Effector memory CD4-positive, alpha-beta T cell (primary cell): ENCODE results near the gene ANO6.

Source experiments
- DNase-seq, 3 donors: peaks; one replicate each; pipeline ENCODE4 v3.0.0-alpha.2; 2020
- H3K27ac ChIP-seq: 2 replicates; pipeline ENCODE4 v1.7.0; 2013; ENCODE audit warnings: mild to moderate bottlenecking, low read length, moderate library complexity; ENCODE audit not compliant: insufficient read depth, poor library complexity, severe bottlenecking
- H3K27me3 ChIP-seq: replicated peaks from 2 replicates; pipeline ENCODE4 v1.7.0; 2013; ENCODE audit warnings: mild to moderate bottlenecking, low read length; ENCODE audit not compliant: insufficient read depth, control insufficient read depth, poor library complexity, severe bottlenecking
- H3K36me3 ChIP-seq: 2 replicates; pipeline ENCODE4 v1.7.0; 2013; ENCODE audit warnings: mild to moderate bottlenecking, low read length, moderate library complexity; ENCODE audit not compliant: control insufficient read depth, insufficient read depth
- H3K4me1 ChIP-seq: 2 replicates; pipeline ENCODE4 v1.7.0; 2013; ENCODE audit warnings: low read length, mild to moderate bottlenecking; ENCODE audit not compliant: control insufficient read depth, insufficient read depth, poor library complexity, severe bottlenecking
- H3K4me3 ChIP-seq: 2 replicates; pipeline ENCODE4 v1.7.0; 2013; ENCODE audit warnings: low read length, low read depth, mild to moderate bottlenecking; ENCODE audit not compliant: insufficient read depth, poor library complexity, severe bottlenecking
- H3K9me3 ChIP-seq: 2 replicates; pipeline ENCODE4 v1.7.0; 2013; ENCODE audit warnings: mild to moderate bottlenecking, low read length, moderate library complexity; ENCODE audit not compliant: control insufficient read depth

ANO6 gene

GRCh38 chr12:45278447-45278846 is 62.6 kb downstream of the ANO6 start:
- no peaks in the 10 kb centered on the region for H3K9me3 ChIP-seq
- DNase-seq = no peak
- no peak overlapping the region for H3K4me3 ChIP-seq
- H3K4me1 ChIP-seq = no peaks in the 10 kb centered on the region
- H3K36me3 ChIP-seq = no peaks in the 10 kb centered on the region
- H3K27ac ChIP-seq = no peak overlapping the region
- H3K27me3 ChIP-seq = no peaks in the 10 kb centered on the region

GRCh38 chr12:45279931-45280830 is 64.3 kb downstream of the ANO6 start:
- Histone ChIP-seq H3K27ac (no peak overlapping the region), H3K27me3 (no peaks in the 10 kb centered on the region), H3K36me3 (no peaks in the 10 kb centered on the region), H3K4me3 (no peak overlapping the region), H3K4me1 (no peaks in the 10 kb centered on the region), H3K9me3 (no peaks in the 10 kb centered on the region)
- no peak for DNase-seq

GRCh38 chr12:45281994-45282393 is 66.1 kb downstream of the ANO6 start:
- no peak for DNase-seq
- Histone ChIP-seq H3K4me1 (no peaks in the 10 kb centered on the region), H3K9me3 (no peaks in the 10 kb centered on the region), H3K36me3 (no peaks in the 10 kb centered on the region), H3K27me3 (no peaks in the 10 kb centered on the region), H3K4me3 (no peak overlapping the region), H3K27ac (no peak overlapping the region)

- no peaks in the 10 kb centered on the region for H3K36me3 ChIP-seq
- H3K4me1 ChIP-seq = no peaks in the 10 kb centered on the region
- no peak for DNase-seq
- no peak overlapping the region for H3K4me3 ChIP-seq
- no peaks in the 10 kb centered on the region for H3K27me3 ChIP-seq
- no peak overlapping the region for H3K27ac ChIP-seq
- H3K9me3 ChIP-seq = no peaks in the 10 kb centered on the region
These were observed 66.5 kb downstream of the ANO6 start for GRCh38 chr12:45282411-45282810.

GRCh38 chr12:45284096-45284901 is 68.4 kb downstream of the ANO6 start:
- Histone ChIP-seq H3K4me3 (no peak overlapping the region), H3K4me1 (no peaks in the 10 kb centered on the region), H3K36me3 (no peaks in the 10 kb centered on the region), H3K27me3 (no peaks in the 10 kb centered on the region), H3K9me3 (no peaks in the 10 kb centered on the region), H3K27ac (no peak overlapping the region)
- DNase-seq = no peak

- Histone ChIP-seq H3K27ac (no peak overlapping the region), H3K4me3 (no peak overlapping the region), H3K36me3 (no peaks in the 10 kb centered on the region), H3K9me3 (no peaks in the 10 kb centered on the region), H3K4me1 (no peaks in the 10 kb centered on the region), H3K27me3 (no peaks in the 10 kb centered on the region)
- DNase-seq = no peak
These were observed 69.8 kb downstream of the ANO6 start for GRCh38 chr12:45285717-45286116.

- DNase-seq = no peak
- H3K4me3 ChIP-seq = no peak overlapping the region
- H3K9me3 ChIP-seq = no peaks in the 10 kb centered on the region
- H3K36me3 ChIP-seq = no peaks in the 10 kb centered on the region
- H3K27ac ChIP-seq = no peak overlapping the region
- H3K4me1 ChIP-seq = no peaks in the 10 kb centered on the region
- H3K27me3 ChIP-seq = no peaks in the 10 kb centered on the region
These were observed 70.7 kb downstream of the ANO6 start for GRCh38 chr12:45286621-45287020.

- Histone ChIP-seq H3K36me3 (no peaks in the 10 kb centered on the region), H3K4me3 (no peak overlapping the region), H3K4me1 (no peaks in the 10 kb centered on the region), H3K27ac (no peak overlapping the region), H3K27me3 (no peaks in the 10 kb centered on the region), H3K9me3 (no peaks in the 10 kb centered on the region)
- no peak for DNase-seq
These were observed 73.6 kb downstream of the ANO6 start for GRCh38 chr12:45289245-45290215.

GRCh38 chr12:45290216-45290605 is 74.3 kb downstream of the ANO6 start:
- no peaks in the 10 kb centered on the region for H3K4me1 ChIP-seq
- no peaks in the 10 kb centered on the region for H3K27me3 ChIP-seq
- H3K9me3 ChIP-seq = no peaks in the 10 kb centered on the region
- DNase-seq = no peak
- H3K36me3 ChIP-seq = no peaks in the 10 kb centered on the region
- H3K27ac ChIP-seq = no peak overlapping the region
- no peak overlapping the region for H3K4me3 ChIP-seq
